T-helper 1 cell treated with Interleukin-12 subunit alpha and Interleukin-12 subunit beta and Interleukin-4 antibody, amounts not matched to agents 30 μg/mL and 1 μg/mL, for 36 hours (primary cell): ENCODE results near the gene CYP27B1.

Experiments used
- H3K27ac Mint-ChIP-seq: one replicate; pipeline ENCODE4 v1.8.0; 2021; ENCODE audit warnings: mild to moderate bottlenecking, mixed read lengths
- H3K27me3 Mint-ChIP-seq: one replicate; pipeline ENCODE4 v1.8.0; 2021; ENCODE audit warnings: low read depth, mixed read lengths
- H3K36me3 Mint-ChIP-seq: one replicate; pipeline ENCODE4 v1.8.0; 2021; ENCODE audit warnings: low read depth, mixed read lengths
- H3K4me1 Mint-ChIP-seq: one replicate; pipeline ENCODE4 v1.8.0; 2021; ENCODE audit warnings: low read depth, mixed read lengths
- H3K4me3 Mint-ChIP-seq: one replicate; pipeline ENCODE4 v1.8.0; 2021; ENCODE audit warnings: mild to moderate bottlenecking, moderate library complexity, mixed read lengths
- H3K9me3 Mint-ChIP-seq: one replicate; pipeline ENCODE4 v1.8.0; 2021; ENCODE audit warnings: mixed read lengths

The CYP27B1 gene

GRCh38 chr12:57766464-57767304 is at the start of gene CYP27B1:
Gene CYP27B1 (minus strand): TSS chr12:57767078. CDS start chr12:57767041, 37 bp downstream.
- no peak within 1 kb of the TSS for H3K27ac Mint-ChIP-seq
- H3K4me1 Mint-ChIP-seq = peaks cover 39% of the 10 kb centered on the region
- H3K4me3 Mint-ChIP-seq = peak within 1 kb of the TSS; percentile 89
- peaks cover 15% of the 10 kb centered on the region for H3K36me3 Mint-ChIP-seq
- no peaks in the 10 kb centered on the region for H3K9me3 Mint-ChIP-seq
- H3K27me3 Mint-ChIP-seq = peaks cover 20% of the 10 kb centered on the region

GRCh38 chr12:57816001-57816854 is 49.4 kb upstream of the CYP27B1 start:
- Mint-ChIP-seq H3K4me3 (no peak overlapping the region), H3K9me3 (no peaks in the 10 kb centered on the region), H3K4me1 (no peaks in the 10 kb centered on the region), H3K36me3 (peaks cover 12% of the 10 kb centered on the region), H3K27me3 (no peaks in the 10 kb centered on the region), H3K27ac (no peak overlapping the region)

GRCh38 chr12:57815177-57816000 is 48.5 kb upstream of the CYP27B1 start:
- Mint-ChIP-seq H3K36me3 (peaks cover 10% of the 10 kb centered on the region), H3K27ac (no peak overlapping the region), H3K9me3 (no peaks in the 10 kb centered on the region), H3K4me1 (no peaks in the 10 kb centered on the region), H3K4me3 (no peak overlapping the region), H3K27me3 (no peaks in the 10 kb centered on the region)

- no peaks in the 10 kb centered on the region for H3K4me1 Mint-ChIP-seq
- H3K4me3 Mint-ChIP-seq = no peak overlapping the region
- no peaks in the 10 kb centered on the region for H3K9me3 Mint-ChIP-seq
- peaks cover 9% of the 10 kb centered on the region for H3K36me3 Mint-ChIP-seq
- H3K27ac Mint-ChIP-seq = no peak overlapping the region
- no peaks in the 10 kb centered on the region for H3K27me3 Mint-ChIP-seq
Observed at GRCh38 chr12:57813971-57814772, 47.3 kb upstream of the CYP27B1 start.

- H3K27me3 Mint-ChIP-seq = no peaks in the 10 kb centered on the region
- peaks cover 7% of the 10 kb centered on the region for H3K36me3 Mint-ChIP-seq
- no peaks in the 10 kb centered on the region for H3K9me3 Mint-ChIP-seq
- H3K27ac Mint-ChIP-seq = no peak overlapping the region
- H3K4me3 Mint-ChIP-seq = no peak overlapping the region
- no peaks in the 10 kb centered on the region for H3K4me1 Mint-ChIP-seq
Observed at GRCh38 chr12:57813111-57813970, 46.5 kb upstream of the CYP27B1 start.

- H3K27ac Mint-ChIP-seq = no peak overlapping the region
Observed at GRCh38 chr12:57811028-57811755, 44.3 kb upstream of the CYP27B1 start.

GRCh38 chr12:57810450-57810849 is 43.6 kb upstream of the CYP27B1 start:
- no peak overlapping the region for H3K27ac Mint-ChIP-seq
- peaks cover 7% of the 10 kb centered on the region for H3K36me3 Mint-ChIP-seq
- H3K4me1 Mint-ChIP-seq = no peaks in the 10 kb centered on the region
- H3K4me3 Mint-ChIP-seq = no peak overlapping the region
- no peaks in the 10 kb centered on the region for H3K9me3 Mint-ChIP-seq
- no peaks in the 10 kb centered on the region for H3K27me3 Mint-ChIP-seq

More at GRCh38 chr12:57811028-57811755, 44.3 kb upstream of the CYP27B1 start:
- no peaks in the 10 kb centered on the region for H3K4me1 Mint-ChIP-seq
- no peaks in the 10 kb centered on the region for H3K9me3 Mint-ChIP-seq
- no peaks in the 10 kb centered on the region for H3K27me3 Mint-ChIP-seq
- peaks cover 7% of the 10 kb centered on the region for H3K36me3 Mint-ChIP-seq
- H3K4me3 Mint-ChIP-seq = no peak overlapping the region

GRCh38 chr12:57809425-57809824 is 42.5 kb upstream of the CYP27B1 start:
- Mint-ChIP-seq H3K27ac (no peak overlapping the region), H3K36me3 (peaks cover 8% of the 10 kb centered on the region), H3K4me1 (no peaks in the 10 kb centered on the region), H3K4me3 (no peak overlapping the region), H3K27me3 (no peaks in the 10 kb centered on the region), H3K9me3 (no peaks in the 10 kb centered on the region)

- no peaks in the 10 kb centered on the region for H3K9me3 Mint-ChIP-seq
- H3K4me3 Mint-ChIP-seq = no peak overlapping the region
- no peaks in the 10 kb centered on the region for H3K4me1 Mint-ChIP-seq
- H3K27ac Mint-ChIP-seq = no peak overlapping the region
- peaks cover 9% of the 10 kb centered on the region for H3K36me3 Mint-ChIP-seq
- H3K27me3 Mint-ChIP-seq = no peaks in the 10 kb centered on the region
Observed at GRCh38 chr12:57808351-57808750, 41.5 kb upstream of the CYP27B1 start.

- Mint-ChIP-seq H3K27ac (no peak overlapping the region), H3K27me3 (no peaks in the 10 kb centered on the region), H3K9me3 (no peaks in the 10 kb centered on the region), H3K36me3 (peaks cover 10% of the 10 kb centered on the region), H3K4me1 (no peaks in the 10 kb centered on the region), H3K4me3 (no peak overlapping the region)
Observed at GRCh38 chr12:57807285-57807684, 40.4 kb upstream of the CYP27B1 start.

- Mint-ChIP-seq H3K9me3 (no peaks in the 10 kb centered on the region), H3K4me3 (no peak overlapping the region), H3K4me1 (no peaks in the 10 kb centered on the region), H3K27ac (no peak overlapping the region), H3K36me3 (peaks cover 10% of the 10 kb centered on the region), H3K27me3 (no peaks in the 10 kb centered on the region)
Observed at GRCh38 chr12:57806677-57807076, 39.8 kb upstream of the CYP27B1 start.

GRCh38 chr12:57803319-57803893 is 36.5 kb upstream of the CYP27B1 start:
- H3K27ac Mint-ChIP-seq = no peak overlapping the region
- H3K27me3 Mint-ChIP-seq = no peaks in the 10 kb centered on the region
- H3K9me3 Mint-ChIP-seq = no peaks in the 10 kb centered on the region
- H3K36me3 Mint-ChIP-seq = peaks cover 17% of the 10 kb centered on the region
- H3K4me3 Mint-ChIP-seq = no peak overlapping the region
- H3K4me1 Mint-ChIP-seq = no peaks in the 10 kb centered on the region
